ENCODE data around the gene RASGRF1. TPM values are rescaled to one million over a fixed set of nuclear protein-coding genes. Genes with fewer than 3 reads are reported as not detected.

RASGRF1 gene, protein sequence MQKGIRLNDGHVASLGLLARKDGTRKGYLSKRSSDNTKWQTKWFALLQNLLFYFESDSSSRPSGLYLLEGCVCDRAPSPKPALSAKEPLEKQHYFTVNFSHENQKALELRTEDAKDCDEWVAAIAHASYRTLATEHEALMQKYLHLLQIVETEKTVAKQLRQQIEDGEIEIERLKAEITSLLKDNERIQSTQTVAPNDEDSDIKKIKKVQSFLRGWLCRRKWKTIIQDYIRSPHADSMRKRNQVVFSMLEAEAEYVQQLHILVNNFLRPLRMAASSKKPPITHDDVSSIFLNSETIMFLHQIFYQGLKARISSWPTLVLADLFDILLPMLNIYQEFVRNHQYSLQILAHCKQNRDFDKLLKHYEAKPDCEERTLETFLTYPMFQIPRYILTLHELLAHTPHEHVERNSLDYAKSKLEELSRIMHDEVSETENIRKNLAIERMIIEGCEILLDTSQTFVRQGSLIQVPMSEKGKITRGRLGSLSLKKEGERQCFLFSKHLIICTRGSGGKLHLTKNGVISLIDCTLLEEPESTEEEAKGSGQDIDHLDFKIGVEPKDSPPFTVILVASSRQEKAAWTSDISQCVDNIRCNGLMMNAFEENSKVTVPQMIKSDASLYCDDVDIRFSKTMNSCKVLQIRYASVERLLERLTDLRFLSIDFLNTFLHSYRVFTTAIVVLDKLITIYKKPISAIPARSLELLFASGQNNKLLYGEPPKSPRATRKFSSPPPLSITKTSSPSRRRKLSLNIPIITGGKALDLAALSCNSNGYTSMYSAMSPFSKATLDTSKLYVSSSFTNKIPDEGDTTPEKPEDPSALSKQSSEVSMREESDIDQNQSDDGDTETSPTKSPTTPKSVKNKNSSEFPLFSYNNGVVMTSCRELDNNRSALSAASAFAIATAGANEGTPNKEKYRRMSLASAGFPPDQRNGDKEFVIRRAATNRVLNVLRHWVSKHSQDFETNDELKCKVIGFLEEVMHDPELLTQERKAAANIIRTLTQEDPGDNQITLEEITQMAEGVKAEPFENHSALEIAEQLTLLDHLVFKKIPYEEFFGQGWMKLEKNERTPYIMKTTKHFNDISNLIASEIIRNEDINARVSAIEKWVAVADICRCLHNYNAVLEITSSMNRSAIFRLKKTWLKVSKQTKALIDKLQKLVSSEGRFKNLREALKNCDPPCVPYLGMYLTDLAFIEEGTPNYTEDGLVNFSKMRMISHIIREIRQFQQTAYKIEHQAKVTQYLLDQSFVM (N-terminal part only)
- 1 to 10 TPM in 2 of 9 donors, under 1 TPM in 7; 0.11 to 6.9 (median 0.52) TPM for total RNA-seq
- polyA plus RNA-seq, result under 1 TPM; 0.18 to 0.80 (median 0.40) TPM
- long read RNA-seq, donor 1, result 0 reads
- long read RNA-seq, donor 2, result 0 reads
- long read RNA-seq, donor 3, partial matches to known transcripts, result 0 of 1 reads
- long read RNA-seq, donor 3, other reads (novel, unspliced or antisense), result 0 of 1 reads
- long read RNA-seq, donor 4, partial matches to known transcripts, result 0 of 1 reads
- long read RNA-seq, donor 4, other reads (novel, unspliced or antisense), result 1 of 1 reads
- long read RNA-seq, donor 5, result 0 reads
- long read RNA-seq, donor 6, result 0 reads
- long read RNA-seq, donor 7, result 0 reads
- long read RNA-seq, donor 8, result 0 reads
- long read RNA-seq, donor 9, partial matches to known transcripts, result 0 of 1 reads
- long read RNA-seq, donor 9, other reads (novel, unspliced or antisense), result 0 of 1 reads
- long read RNA-seq, donor 10, partial matches to known transcripts, result 0 of 1 reads
- long read RNA-seq, donor 10, other reads (novel, unspliced or antisense), result 0 of 1 reads

DNA sequence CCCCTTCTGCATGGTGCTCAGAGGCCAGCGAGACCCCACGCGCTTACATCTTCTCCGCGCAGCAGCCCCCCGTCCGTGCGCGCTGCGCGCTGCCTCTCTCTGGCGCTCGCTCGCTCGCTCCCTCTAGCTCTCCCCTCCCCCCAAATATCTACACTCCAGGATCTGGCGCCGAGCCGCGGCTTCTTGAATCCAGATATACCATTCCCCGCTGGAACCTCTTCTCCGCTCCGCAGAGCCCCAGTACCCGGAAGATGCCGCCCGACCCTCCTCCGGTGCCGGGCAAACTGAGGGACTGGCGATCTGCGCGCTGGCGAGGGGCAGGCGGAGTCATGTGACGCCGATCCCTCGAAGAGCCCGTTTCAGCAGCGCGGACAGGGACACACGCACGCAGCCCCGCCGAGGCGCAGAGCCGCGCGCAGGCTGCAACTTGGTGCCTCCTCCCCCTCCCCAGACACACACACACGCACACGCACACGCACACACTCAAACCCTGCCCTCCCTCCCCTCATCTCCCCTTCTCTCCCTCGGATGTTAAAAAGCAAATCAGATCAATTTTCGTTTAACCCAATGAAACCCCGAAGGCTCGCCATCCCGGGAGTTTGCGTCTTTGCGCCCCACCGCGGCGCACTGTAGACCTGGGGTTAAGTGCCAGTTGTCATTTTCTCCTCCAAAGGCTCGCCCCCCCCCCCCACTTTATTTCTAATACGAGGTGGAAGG is at the start of gene RASGRF1:
RASGRF1 (minus strand) TSS at position 294 of the 717 bp plus-strand sequence; CDS start at position 12, 282 bp downstream.
- Histone ChIP-seq H3K4me3 (peak within 1 kb of the TSS in 1 of 4 donors; percentile 15), H3K36me3 (replicated peaks in 1 of 2) (no peaks in the 10 kb centered on the region), H3K27ac (no peak within 1 kb of the TSS), H3K9me3 (replicated peaks in 1 of 3) (no peaks in the 10 kb centered on the region), H3K4me1 (replicated peaks in 1 of 2) (no peaks in the 10 kb centered on the region), H3K27me3 (peaks cover 51% of the 10 kb centered on the region)
- WGBS, 4 donors, result 1 to 5% (median 2%) methylated on average over 28 to 61 of the region's 61 CpGs
- intact Hi-C loops (cut with DNase I), result no loop called here
- TF ChIP-seq, protein P1, sequence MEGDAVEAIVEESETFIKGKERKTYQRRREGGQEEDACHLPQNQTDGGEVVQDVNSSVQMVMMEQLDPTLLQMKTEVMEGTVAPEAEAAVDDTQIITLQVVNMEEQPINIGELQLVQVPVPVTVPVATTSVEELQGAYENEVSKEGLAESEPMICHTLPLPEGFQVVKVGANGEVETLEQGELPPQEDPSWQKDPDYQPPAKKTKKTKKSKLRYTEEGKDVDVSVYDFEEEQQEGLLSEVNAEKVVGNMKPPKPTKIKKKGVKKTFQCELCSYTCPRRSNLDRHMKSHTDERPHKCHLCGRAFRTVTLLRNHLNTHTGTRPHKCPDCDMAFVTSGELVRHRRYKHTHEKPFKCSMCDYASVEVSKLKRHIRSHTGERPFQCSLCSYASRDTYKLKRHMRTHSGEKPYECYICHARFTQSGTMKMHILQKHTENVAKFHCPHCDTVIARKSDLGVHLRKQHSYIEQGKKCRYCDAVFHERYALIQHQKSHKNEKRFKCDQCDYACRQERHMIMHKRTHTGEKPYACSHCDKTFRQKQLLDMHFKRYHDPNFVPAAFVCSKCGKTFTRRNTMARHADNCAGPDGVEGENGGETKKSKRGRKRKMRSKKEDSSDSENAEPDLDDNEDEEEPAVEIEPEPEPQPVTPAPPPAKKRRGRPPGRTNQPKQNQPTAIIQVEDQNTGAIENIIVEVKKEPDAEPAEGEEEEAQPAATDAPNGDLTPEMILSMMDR (IDR thresholded peaks at IDR 0.05), result no peak
- TF ChIP-seq POLR2A (IDR thresholded peaks at IDR 0.05), result no peak
- no peak for DNase-seq

DNA sequence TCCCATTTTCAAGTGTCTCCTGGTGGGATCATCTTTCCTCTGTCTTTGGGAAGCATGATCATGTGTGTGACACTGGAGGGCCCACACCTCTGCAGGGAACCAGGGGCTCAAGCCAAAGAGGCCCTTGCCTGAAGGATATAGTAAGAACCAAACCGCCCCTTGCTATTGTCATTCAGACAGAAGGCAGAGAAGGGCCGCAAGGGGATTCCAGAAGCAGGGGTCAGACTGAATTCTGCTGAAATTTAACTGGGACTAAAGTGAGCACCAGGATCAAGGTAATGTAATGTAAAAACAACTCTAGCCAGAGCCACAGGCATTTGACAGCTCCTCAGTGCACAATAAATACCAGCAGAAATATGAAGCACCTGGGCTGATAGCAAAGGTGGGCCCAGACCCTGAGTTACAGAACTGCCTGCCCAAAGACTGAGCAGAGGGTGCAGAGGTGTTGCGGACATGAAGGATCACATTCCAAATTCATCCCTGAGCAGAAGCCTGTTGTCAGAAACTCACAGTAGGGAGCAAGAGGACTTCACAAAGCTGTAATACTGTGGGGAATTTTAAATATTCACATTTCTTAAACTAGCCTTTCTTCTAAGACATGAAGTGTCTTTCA is 46.0 kb upstream of the RASGRF1 start:
- no peaks in the 10 kb centered on the region for H3K4me1 ChIP-seq (replicated peaks in 1 of 2)
- TF ChIP-seq POLR2A (IDR thresholded peaks at IDR 0.05), result no peak
- TF ChIP-seq, protein P1 (IDR thresholded peaks at IDR 0.05), result no peak
- no peaks in the 10 kb centered on the region for H3K36me3 ChIP-seq (replicated peaks in 1 of 2)
- intact Hi-C loops (cut with DNase I), result no loop called here
- WGBS, 4 donors, result 72 to 94% (median 81%) methylated on average over 3 of the region's 3 CpGs
- H3K4me3 ChIP-seq, result no peak overlapping the region
- no peaks in the 10 kb centered on the region for H3K27me3 ChIP-seq
- H3K27ac ChIP-seq, result no peak overlapping the region
- no peak for DNase-seq
- H3K9me3 ChIP-seq (replicated peaks in 1 of 3), result no peaks in the 10 kb centered on the region

DNA sequence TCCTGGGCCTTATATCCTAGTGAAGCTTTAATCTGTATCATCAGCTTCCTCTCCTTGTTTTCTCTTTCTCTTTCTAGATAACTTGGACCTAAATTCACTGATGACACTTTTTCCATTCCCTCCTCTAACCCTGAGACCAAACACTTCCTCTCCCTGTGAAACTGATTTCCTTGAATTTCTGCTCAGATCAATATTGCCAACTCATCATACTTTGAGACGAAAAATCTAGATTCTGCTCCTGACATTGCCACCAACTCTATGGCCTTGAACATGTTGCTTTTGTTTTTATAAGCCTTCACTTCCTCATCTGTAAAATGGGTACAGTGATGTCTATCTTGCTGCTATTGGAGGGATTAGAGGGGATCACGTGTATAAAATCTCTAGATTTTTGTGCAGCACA is 42.7 kb upstream of the RASGRF1 start:
- Histone ChIP-seq H3K36me3 (replicated peaks in 1 of 2) (no peaks in the 10 kb centered on the region), H3K4me1 (replicated peaks in 1 of 2) (no peaks in the 10 kb centered on the region), H3K4me3 (no peak overlapping the region), H3K9me3 (replicated peaks in 1 of 3) (no peaks in the 10 kb centered on the region), H3K27me3 (no peaks in the 10 kb centered on the region), H3K27ac (no peak overlapping the region)
- intact Hi-C loops (cut with DNase I), result no loop called here
- WGBS, 4 donors, result 69 to 72% (median 70%) methylated on average over 2 of the region's 2 CpGs
- no peak for DNase-seq
- TF ChIP-seq, protein P1 (IDR thresholded peaks at IDR 0.05), result no peak
- TF ChIP-seq POLR2A (IDR thresholded peaks at IDR 0.05), result no peak

All from adrenal gland (tissue), 19 donors.